Measurements from ENCODE around the gene COG6.

The COG6 gene

DNA sequence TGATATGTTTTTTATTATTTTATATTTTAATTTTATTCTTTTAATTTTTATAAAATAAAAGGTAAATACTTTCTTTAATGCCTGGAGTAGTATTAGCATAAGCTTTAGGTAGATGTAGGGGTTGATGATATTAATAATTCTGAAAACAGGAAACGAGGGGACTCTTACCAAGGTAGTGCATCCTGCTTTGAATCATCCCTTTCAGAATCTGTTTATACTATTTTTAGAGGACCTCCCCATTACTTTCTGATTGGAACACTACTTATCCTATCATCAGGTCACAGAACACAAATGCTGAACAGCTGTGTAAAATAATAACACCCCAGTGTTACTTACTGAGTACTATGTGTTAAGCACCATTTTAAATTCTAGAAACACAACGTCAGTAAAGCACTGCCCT lies 27.3 kb downstream of the COG6 start:
- no peak for DNase-seq

DNA sequence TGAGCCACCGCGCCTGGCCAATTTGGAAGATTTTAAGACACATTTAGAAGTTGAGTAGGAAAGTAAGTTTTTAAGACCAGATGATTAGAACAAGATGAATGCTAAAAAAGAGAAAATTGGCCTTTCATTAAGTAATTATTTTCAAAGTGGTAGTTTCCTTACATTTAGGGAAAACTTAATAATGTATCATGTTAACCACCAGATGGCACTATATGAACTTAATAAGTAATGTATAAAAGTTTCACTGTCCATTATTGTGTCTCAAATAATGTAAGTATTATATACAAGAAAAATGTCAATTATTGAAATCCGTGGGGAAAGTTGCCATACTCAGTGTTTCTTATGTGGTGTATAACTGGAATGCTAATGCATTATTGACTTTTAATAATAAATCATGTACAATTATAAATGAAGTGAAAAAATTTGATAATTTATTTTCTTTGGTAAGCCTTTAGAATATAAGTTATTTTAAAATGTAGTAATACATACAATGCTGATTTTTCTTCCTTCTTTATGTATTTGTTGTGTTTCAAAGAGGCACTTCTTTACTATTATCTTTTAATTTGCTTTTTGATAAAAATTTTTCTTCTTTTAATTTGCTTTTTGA lies 29.2 kb downstream of the COG6 start:
- peak; percentile 81 for DNase-seq

DNA sequence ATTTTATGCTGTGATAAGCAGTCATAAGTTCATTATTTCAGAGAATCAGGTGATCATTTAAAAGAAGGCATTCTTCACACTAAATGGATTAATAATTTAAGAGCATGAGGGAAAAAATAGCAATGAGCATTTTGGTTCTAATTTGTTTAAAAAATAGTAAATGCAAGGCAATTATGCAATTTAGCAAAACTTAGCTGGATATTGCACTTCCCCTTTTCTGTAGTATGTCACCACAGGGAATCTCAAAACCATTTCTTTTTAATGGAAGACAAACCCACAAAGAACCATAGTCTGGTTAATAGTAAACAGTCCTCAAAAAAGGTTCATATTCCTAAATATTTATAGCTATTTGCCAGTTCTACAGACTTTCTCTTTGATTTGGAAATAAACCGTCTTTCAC lies 30.2 kb downstream of the COG6 start:
- DNase-seq, result no peak

DNA sequence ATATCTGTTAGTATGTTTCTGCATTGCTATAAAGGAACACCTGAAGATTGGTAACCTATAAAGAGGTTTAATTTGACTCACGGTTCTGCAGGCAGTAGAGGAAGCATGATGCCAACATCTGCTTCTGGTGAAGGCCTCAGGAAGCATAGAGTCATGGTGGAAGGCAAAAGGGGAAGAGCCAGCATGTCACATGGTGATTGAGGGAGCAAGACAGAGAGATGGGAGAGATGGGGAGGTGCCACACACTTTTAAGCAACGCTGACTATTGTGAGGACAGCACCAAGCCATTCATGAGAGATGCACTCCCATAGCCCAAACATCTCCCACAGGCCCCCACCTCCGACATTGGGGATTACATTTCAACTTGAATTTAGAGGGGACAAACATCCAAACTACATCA lies 32.8 kb downstream of the COG6 start:
- no peak for DNase-seq

DNA sequence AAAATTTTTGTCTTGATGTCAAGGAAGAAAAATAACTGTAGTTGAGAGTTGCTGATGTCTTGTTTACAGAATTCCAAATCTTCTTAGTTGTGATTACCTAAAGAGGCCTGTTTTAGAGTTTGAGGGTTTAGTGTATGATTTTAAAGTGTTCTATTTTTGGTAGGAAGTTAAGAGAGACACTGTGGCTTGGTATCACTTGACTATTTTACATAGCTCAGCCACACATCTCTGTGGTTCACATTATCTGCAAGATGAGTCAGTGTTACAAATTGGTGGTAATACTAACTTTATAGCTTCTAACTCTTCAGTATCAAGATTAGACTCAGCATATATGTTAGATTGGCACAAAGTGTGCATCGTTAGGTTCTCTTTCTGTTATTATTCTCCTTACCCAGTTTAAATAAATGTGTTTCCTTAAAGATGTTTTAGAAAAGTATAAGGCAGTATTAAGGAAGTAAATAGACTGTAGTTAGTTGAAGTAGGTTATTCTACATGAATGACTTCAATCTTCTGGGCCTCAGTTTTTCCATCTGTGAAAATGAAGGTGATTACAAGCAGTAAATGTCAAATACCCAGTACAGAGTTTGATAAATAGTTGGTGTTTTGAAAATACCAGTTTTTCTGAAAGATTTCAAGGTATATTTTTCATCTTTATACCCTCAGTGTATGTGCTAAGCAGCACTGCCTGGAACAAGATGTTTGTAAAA lies 33.4 kb downstream of the COG6 start:
- no peak for DNase-seq

DNA sequence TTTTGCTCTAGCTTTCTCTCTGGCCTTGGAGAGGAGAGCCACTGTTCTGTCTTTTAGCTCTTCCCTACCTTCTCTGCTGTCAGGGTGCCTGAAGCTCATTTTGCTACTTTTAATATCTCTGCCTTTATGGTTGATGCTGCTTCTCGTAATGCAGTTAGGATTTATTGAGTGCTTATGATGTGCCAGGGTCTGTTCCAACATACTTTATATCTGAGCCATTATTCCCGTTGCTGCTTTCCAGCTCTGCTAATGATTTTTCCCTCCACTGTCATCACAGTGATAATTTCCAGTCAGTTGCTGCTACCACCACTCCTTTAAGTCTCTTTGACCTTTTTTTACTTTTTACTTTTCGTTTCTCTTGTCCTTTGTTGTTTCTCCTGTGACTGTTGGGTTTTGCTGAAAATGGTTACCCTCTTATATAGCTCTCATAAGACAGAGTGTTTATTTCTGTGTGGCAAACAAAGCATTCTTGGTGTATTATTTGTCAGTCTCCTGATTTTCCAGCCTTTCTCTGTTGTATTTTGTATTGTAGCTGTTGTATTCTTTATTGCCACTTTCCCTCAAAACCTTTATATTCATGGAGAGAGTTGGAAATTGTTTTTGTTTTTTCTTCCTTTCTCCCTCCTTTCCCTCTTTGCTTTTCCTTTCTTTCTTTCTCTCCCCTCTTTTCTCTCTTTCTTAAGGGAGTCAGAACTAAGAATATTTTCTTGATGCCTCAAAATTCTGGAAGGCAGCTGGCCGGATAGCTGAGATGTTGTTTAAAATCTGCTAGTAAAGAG lies 37.4 kb downstream of the COG6 start:
- no peak for DNase-seq

DNA sequence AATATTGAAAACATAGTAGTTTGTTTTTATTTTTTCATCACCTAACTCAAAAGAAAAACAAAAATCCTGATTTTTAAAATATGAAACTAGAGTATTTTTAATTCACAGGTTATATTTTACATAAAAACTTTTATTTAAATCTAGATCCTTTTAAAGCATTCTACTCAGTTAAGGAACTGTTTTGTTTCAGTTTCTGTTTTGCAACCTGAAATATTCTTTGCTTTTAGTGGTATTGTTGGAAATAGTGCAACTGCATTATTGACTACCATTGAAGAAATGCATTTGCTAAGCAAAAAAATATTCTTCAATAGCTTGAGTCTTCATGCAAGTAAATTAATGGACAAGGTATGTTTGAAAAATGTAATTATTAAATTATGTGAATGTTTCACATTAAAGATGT lies 43.8 kb downstream of the COG6 start:
- no peak for DNase-seq

DNA sequence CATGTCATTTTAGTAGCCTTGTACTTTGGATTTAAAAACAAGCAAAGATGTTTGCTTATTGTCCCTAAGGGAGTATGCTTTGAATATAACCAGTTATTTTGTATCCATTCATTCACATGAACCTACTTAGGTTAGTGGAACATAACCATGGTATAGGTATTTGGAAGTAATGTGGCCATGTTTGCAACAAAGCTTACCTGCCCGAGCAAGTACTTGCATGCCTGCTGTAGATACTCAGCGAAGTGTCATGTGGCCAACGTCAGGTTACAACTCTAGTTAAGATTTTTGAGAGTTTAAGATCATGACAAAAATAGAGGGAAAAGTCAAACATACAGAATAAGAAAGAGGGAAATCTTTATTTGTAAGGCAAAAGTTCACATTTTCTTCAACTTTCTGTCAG lies 57.2 kb downstream of the COG6 start:
- DNase-seq, result no peak

DNA sequence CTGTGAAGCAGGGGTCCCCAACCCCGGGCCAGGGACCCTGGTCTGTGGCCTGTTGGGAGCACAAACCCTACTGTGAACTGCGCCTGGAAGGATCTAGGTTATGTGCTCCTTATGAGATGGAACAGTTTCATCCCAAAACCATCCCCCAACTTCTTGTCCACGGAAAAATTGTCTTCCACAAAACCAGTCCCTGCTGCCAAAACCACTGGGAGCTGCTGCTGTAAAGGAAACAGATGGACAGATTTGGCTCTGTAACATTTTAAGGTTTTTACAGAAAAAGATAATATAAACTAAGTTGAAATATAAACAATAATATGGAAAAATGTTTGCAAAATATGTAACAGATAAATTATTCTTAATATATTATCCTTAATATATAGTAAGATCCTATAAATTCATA lies 73.7 kb downstream of the COG6 start:
- DNase-seq, result no peak

DNA sequence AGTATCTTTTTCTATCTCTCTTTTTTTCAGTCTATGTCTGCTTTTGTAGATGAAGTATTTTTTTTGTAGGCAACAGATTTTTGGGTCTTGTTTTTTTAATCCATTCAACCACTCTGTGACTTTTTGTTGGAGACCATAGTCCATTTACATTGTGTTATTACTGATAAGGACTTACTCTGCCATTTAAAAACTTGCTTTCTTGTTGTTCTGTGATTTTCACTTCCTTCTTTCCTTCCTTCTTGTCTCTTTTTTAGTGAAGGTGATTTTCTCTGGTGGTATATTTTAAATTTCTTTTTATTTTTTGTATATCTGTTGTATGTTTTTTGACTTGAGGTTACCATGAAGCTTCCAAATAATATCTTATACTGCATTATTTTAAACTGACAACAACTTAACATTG lies 79.5 kb downstream of the COG6 start:
- DNase-seq, result no peak

DNA sequence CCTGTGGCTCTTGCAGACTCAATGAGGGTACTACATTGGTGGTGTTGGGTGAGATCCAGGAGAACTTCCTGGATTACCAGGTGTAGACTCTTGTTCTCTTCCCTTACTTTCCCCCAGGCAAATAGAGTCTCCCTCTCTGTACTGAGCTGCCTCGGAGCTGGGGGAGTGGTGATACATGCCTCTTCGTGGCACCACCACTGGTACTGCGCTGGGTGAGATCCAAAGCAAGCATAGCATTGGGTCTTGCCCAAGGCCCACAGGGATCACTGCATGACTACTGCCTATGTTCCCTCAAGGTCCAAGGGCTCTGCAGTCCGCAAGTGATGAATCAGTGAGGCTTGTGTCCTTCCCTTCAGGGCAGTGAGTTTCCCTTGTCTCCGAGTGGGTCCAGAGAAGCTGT lies 81.6 kb downstream of the COG6 start:
- no peak for DNase-seq

DNA sequence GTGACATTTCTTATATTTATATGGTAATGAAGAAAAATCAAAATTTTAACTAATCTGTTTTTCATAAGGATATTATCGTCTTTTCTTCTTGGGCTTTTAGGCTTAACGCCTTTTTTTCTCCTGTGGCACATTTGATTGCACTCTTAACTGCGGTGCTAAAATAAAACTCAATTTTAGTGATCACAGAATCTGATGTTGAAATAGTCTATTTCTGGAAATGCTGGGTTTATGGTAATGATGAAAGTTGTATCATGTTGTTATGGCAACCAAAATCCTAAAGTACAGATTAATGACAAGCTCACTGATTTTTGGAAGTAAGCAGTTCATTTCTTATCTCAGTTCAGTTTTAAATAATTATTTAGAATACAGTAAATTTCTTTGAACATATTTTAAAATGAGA lies 85.3 kb downstream of the COG6 start:
- DNase-seq, result no peak

DNA sequence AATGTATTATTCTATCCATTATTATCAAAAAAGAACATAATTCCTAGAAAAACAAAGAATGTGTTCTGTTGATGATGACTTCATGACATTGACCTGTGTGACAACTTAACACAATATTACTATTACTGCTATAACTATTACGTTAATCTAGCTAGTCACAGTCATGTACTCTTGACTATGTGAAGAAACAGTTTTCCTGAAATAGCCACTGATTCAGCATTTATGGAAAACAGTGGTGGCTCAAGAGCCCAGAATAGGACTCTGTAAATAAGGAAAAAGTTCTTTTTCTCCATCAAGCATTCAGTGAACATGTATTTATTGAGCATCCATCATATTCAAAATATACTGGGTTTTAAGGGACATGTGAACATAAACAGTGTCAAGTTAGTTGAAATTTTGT lies 93.5 kb downstream of the COG6 start:
- no peak for DNase-seq

DNA sequence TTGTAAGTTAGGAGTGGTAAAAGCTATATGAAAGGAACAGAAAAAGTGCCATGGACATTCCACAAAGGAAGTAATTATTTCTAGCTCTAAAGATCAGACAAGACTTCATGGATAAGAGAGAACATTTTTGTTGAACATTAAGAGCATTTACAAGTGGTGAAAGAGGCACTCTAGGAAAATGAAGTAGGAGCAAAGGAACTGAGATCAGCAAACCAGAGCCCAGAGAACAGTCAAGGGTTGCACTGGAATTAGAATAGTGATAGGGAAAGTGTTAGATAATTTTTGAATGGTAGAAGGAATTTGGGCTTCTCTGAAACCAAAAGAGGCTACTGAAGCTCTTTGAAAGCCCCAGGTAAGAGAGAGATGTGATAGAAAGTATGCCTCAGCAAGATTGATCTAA lies 94.1 kb downstream of the COG6 start:
- DNase-seq, result no peak

DNA sequence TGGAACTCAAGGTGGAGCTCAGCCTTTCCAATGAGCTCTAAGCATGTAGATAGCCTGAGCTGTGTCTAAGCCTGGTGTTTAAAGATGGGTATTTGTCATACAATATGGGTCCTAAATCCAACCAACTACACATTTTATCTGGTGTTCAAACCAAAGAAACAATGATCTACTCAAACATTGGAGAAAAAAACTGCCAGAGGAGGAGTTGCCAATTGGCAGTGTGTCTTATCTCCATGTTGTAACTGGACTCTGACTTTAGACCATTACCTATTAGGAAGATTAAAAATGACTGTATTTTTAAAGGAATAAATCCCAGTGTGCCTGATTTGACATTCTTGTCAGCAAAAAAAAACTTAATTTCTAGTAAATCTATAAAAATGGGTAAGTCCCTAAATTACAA lies 96.3 kb downstream of the COG6 start:
- no peak for DNase-seq

DNA sequence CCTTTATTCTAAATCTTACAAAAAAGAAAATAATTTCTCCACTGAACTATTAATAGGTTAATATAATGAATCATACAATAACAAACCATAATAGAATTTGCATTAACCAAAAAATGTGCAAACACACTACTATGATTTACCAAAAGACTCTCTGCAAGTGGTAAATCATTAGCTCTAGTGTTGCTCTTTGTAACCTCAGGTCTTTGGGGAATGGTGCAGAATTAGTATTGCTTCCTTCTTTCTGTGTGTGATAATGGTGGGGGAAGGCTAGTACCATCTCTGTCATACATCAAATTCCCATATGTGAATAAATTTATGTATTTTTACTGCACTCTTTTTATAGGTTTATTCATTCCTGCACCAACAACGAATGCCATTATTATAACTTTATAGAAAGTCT lies 105.1 kb downstream of the COG6 start:
- DNase-seq, result no peak

DNA sequence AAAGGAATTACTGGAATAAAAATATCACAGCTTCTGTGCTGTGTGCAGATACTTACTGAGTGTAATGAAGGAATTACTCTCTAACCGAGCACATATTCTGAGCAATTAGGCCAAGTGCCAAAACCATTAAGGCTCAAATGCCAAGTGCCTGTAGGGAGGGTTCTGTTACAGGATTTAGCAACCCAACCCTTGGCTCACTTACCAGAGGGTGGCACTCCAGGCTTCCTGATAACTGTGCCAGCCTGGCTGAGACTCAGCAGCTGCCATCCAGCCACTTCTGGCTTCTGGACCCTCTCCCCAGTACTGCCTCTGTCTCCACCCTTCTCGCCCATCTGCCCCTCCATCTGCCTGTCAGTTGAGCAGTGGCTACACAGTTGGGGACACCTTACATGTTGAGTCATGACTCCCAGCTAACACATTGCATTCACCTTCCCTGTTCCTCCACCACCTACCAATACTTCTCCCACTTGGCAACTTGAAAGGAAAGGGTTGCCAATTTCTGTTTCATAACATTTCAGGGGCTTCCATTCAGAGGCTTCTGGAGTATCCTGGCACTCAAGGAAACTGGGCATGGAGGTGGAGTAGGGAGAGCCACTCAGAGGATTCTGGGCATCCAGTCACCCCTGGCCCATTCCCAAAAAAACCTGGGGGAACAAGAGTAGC lies 110.5 kb downstream of the COG6 start:
- no peak for DNase-seq

DNA sequence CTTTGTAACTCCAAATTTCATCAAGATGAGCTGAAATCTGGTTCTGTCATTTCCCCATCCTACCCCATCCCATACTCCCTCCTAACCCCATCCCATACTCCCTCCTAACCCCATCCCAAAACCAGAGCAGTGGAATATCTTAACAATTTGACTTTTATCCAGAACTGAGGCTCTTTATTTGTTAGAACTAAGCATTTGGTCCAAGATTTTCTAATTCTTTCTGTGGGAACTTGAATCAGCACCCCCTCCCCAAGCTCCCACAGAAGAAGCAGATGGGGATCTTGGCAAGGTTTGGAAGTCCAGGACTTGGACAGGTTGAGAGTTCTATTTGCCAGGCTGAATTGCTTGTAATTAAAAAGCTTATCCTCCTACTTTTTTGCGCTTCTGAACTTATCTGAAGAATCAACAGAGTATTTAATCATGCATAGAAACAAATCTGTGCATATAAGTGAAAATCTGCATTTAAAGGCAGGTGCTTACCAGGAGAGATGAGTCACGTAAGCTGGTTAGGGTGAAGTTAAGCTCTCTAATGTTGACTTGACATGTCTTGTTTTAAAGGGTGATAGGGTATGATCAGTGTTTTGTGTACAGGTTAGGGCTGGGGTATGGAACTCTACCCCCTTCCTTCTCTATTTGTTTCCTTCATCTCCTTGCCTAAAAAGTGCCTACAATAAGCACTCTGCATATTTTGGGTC lies 111.1 kb downstream of the COG6 start:
- no peak for DNase-seq

DNA sequence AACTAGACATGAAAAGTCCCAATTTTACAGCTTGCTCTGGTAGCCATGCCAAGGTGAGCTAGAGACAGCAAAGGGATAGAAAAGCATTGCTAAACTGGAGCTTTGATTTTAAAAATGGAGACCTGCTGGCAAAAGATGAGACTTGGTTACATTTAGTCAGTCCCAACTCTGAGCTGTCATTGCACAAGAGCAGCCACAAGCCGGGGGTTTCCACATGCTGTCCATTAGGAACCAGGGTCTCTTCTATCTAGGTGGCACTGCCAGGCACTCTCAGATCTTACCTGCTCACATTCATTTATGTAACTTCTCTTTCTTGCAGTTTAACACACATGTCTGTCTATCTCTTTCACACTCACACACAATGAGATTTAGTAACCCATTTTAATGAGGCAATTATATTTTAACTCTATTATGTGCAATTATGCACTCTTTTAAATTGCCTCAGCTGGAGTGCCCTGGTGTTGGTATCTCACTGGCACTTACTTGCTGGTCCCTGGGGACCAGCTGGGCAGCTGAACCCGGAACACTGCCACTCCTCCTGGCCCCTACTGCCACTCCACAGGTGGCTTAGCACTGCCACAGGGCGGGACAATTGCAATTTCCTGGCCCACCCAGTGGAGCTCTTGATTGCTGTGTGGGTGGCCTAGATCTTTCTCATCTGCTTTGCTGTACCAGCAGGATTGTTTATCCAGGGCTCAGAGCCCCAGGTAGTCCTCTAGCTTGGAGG lies 112.5 kb downstream of the COG6 start:
- no peak for DNase-seq

DNA sequence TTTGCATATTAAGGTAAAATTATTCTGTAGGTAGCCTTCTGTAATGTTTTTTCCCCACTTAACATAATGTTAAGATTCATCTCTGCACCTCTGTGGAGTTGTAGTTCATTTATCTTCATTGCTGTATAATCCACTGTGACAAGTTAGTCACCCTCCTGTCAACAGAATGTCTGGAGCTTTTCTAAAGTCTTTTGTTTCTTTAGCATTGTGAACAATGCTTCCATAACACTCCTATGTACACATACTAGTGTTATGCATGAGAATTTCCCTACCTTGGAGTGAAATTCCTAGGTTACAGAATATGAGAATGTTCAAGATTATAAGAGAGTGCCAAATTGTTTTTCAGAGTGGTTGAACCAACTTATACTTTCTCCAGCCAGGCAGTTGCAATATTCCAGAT lies 113.5 kb downstream of the COG6 start:
- no peak for DNase-seq

DNA sequence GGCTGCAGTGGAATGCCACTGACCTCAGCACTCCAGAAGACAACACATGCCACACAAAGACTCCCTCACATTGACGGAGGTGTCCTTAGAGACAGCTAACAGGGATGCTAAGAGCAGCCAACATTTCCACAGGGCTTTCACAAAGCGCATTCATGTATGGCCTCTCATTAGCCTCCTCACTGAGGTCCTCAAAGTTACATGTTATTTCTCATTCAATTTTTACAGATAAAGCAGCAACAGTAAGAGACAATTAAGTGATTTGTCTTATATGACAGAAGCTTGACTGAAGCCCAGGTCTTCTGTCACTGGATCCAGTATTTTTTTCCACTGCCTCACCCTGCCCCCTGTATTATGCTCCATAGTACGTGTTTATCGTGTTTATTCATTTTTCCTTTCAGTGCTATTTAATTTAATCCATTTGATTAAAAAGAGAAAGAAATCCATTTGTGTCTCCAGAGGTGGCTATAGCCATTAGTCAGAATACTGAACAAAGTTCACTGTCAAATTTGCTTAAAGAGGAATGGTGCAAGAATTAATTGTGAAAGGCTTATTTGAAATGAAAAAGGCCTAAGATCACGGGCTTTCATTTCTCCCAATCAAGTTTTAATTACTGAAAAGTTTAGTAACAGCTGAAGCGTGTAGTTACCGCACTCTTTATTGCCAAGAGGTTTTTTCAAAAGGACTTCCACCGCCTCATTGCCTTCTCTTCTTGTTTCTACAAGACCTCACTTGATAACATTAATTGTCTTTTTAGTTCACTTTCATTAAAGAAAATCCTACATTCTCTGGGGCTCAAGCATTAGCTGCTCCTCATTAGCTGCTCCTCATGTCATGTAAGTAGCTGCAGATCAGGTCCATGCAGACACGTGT lies 115.0 kb downstream of the COG6 start:
- no peak for DNase-seq

DNA sequence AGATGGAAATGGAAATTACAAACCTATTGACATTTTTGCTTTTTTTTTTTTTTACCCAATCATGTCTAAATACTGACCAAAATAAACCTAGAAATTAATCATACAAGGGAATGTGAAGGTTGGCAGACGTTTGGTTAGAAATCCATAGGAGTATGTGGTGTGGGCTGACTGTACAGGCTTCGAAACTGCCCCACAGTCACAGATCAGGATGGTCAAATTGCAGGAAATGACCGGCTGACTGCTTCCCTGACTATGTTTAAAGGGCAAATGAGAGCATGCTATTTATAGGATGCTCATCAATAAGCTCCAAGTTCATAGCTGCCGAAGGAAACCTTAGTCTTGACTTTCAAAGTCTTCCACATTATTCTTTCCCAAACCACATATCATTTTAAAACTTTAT lies 118.4 kb downstream of the COG6 start:
- DNase-seq, result no peak
